Heart right ventricle (tissue), 16 donors: ENCODE data around the gene C14orf39. TPM values are rescaled to one million over a fixed set of nuclear protein-coding genes. Genes with fewer than 3 reads are reported as not detected.

Experiments used
- ATAC-seq, 8 donors: fragments of 200-7000 bp; cut with Tn5 transposase; one replicate each; pipeline ENCODE4 v1.9.1; 2020; ENCODE audit warnings: mild to moderate bottlenecking in 8 of 8, moderate library complexity in 8 of 8, moderate number of reproducible peaks in 1 of 8
- DNase-seq, 2 donors: peaks; one replicate each; pipeline ENCODE4 v3.0.0-alpha.2; 2020
- H3K27ac ChIP-seq, 10 donors: fragments of 200-600 bp; sonication (generic) in 2 of 10; one replicate each; pipeline versions ENCODE4 v1.5.0 to v1.8.0; 2020 to 2022; ENCODE audit warnings: mild to moderate bottlenecking in 3 of 10
- H3K27me3 ChIP-seq, 7 donors: fragments of 200-600 bp; one replicate each; pipeline ENCODE4 v1.8.0; 2021 to 2022; ENCODE audit warnings: mild to moderate bottlenecking in 2 of 7
- H3K36me3 ChIP-seq, 9 donors: fragments of 200-600 bp; sonication (generic) in 1 of 9; one replicate each; pipeline versions ENCODE4 v1.5.0 to v1.8.0; 2020 to 2022; ENCODE audit warnings: mild to moderate bottlenecking in 2 of 9
- H3K4me1 ChIP-seq, 9 donors: fragments of 200-600 bp; sonication (generic) in 1 of 9; one replicate each; pipeline versions ENCODE4 v1.5.0 to v1.8.0; 2020 to 2022; ENCODE audit warnings: mild to moderate bottlenecking in 4 of 9
- H3K4me3 ChIP-seq, 10 donors: fragments of 200-600 bp; sonication (generic) in 2 of 10; one replicate each; pipeline versions ENCODE4 v1.5.0 to v1.8.0; 2020 to 2022; ENCODE audit warnings: mild to moderate bottlenecking in 7 of 10, moderate library complexity in 2 of 10
- H3K9me3 ChIP-seq, 11 donors: fragments of 200-600 bp in 10 of 11; sonication (generic) in 2 of 11; one replicate each; pipeline versions ENCODE4 v1.5.0 to v1.8.0; 2013 to 2022; ENCODE audit warnings: mild to moderate bottlenecking in 2 of 11, control low read depth in 1 of 11, moderate library complexity in 1 of 11
- CTCF ChIP-seq, 9 donors: fragments of 200-600 bp; sonication (generic) in 2 of 9; IDR thresholded peaks; one replicate each; pipeline versions ENCODE4 v1.5.0 to v1.8.0; 2021 to 2022; ENCODE audit warnings: antibody characterized with exemption in 9 of 9, mild to moderate bottlenecking in 5 of 9, moderate library complexity in 1 of 9
- WGBS, 2 donors: extraction: QIAGEN DNeasy Blood & Tissue Kit; methylation state at CpG; one replicate each; pipeline ENCODE4 v1.1.7; 2013; ENCODE audit warnings: inconsistent platforms in 1 of 2; 5-methylcytosine and 5-hydroxymethylcytosine counted together
- intact Hi-C, 10 donors: fragments of 100-400 bp; cut with DNase I; formaldehyde crosslinking; loops; one replicate each; pipeline versions ENCODE4 v1.11.1 to v1.14.2; 2022
- polyA plus RNA-seq, 2 donors: library from polyadenylated mRNA; stranded (reverse); fragments of 200-250 nt; gene quantifications; one replicate each; pipeline ENCODE4 v1.2.3, GENCODE V29; 2013
- total RNA-seq, 10 donors: library from RNA; stranded (reverse); fragmentation: NEBNext Ultra II Directional in 3 of 10; extraction: Animal tissue kit (Norgen Biotek cat#: 25700) in 3 of 10; gene quantifications; one replicate each; pipeline versions ENCODE4 v1.2.1 to v1.2.4, GENCODE V29; 2021 to 2023
- donor health status: Arrhythmogenic right ventricular cardiomyopathy.
- donor health status: ischemic (EF 13 %, LVEDD 7.1; RV severe dilation, severe dysfunction).
- donor health status: healthy with polysubstance abuse.
- donor health status: DM: no; HTN: yes; CAD: no.
- donor health status: DM: no; HTN: no; CAD: no.
- donor health status: ischemic (EF 25% LVEDD 6.9; RV normal size, moderate dysfunction).
- donor health status: ischemic (EF 25% LVEDD 5.7; RV mildly dilated, moderate dysfunction).
- donor health status: healthy.
- donor health status: DM: yes; HTN: yes; CAD: no.
- donor health status: Ischemic cardiomyopathy.
- donor health status: ischemic (EF 35%, LVEDD 5.7; RV mildly dilated, moderate dysfunction).
- donor health status: nonischemic (EF 11% LVEDD 7.7; RV severe dilation, severe dysfunction).
- donor health status: DM: yes; HTN: yes; CAD: no.
- donor health status: PGD.
- donor health status: ischemic (EF 29% LVEDD 5.4; RV normal size, mild dysfunction).
- donor health status: nonischemic (EF 23%, LVEDD 6.1; RV moderate dilation, normal function).

The C14orf39 gene
- total and polyA plus RNA-seq, 12 donors: not detected

GRCh38 chr14:60514741-60515491 is 29.1 kb upstream of the C14orf39 start:
- H3K36me3 ChIP-seq: no peaks in the 10 kb centered on the region
- 1 to 2% methylated on average over 74 to 79 of the region's 79 CpGs for WGBS, 2 donors
- intact Hi-C loops: no loop called here
- ATAC-seq: peak in 2 of 8 donors; percentile 45 to 55
- H3K4me1 ChIP-seq: peaks cover 0 to 32% (median 25%) of the 10 kb centered on the region in 9 donors
- TF ChIP-seq CTCF (IDR thresholded peaks at IDR 0.05): peak in 6 of 9 donors; percentile 21 to 47 (median 23)
- peak in 1 of 2 donors; percentile 14 for DNase-seq
- H3K27ac ChIP-seq: no peak overlapping the region
- H3K4me3 ChIP-seq: peak overlapping the region; percentile 6 to 46 (median 36)
- H3K9me3 ChIP-seq: peaks cover 0 to 10% (median 0%) of the 10 kb centered on the region in 11 donors
- H3K27me3 ChIP-seq: peaks cover 37 to 96% (median 94%) of the 10 kb centered on the region in 7 donors

- H3K4me1 ChIP-seq: peaks cover 0 to 38% (median 30%) of the 10 kb centered on the region in 9 donors
- peak overlapping the region; percentile 6 to 46 (median 36) for H3K4me3 ChIP-seq
- H3K9me3 ChIP-seq: peaks cover 0 to 10% (median 0%) of the 10 kb centered on the region in 11 donors
- WGBS, 2 donors: 3 to 4% methylated on average over 10 of the region's 10 CpGs
- H3K27me3 ChIP-seq: peaks cover 40 to 100% (median 97%) of the 10 kb centered on the region in 7 donors
- no peak for TF ChIP-seq CTCF (IDR thresholded peaks at IDR 0.05)
- H3K36me3 ChIP-seq: no peaks in the 10 kb centered on the region
- intact Hi-C loops: no loop called here
- no peak for DNase-seq
- H3K27ac ChIP-seq: no peak overlapping the region
- no peak for ATAC-seq
These were observed 28.5 kb upstream of the C14orf39 start for GRCh38 chr14:60514378-60514740.

GRCh38 chr14:60512973-60513571 is 27.2 kb upstream of the C14orf39 start:
- H3K4me3 ChIP-seq: no peak overlapping the region

More at GRCh38 chr14:60512973-60513571, 27.2 kb upstream of the C14orf39 start:
- TF ChIP-seq CTCF (IDR thresholded peaks at IDR 0.05): no peak
- ATAC-seq (no peak), DNase-seq (no peak)
- Histone ChIP-seq H3K36me3 (no peaks in the 10 kb centered on the region), H3K27ac (no peak overlapping the region), H3K9me3 (peaks cover 0 to 10% (median 0%) of the 10 kb centered on the region in 11 donors), H3K27me3 (peaks cover 51 to 100% (median 100%) of the 10 kb centered on the region in 7 donors), H3K4me1 (peaks cover 0 to 50% (median 39%) of the 10 kb centered on the region in 9 donors)
- intact Hi-C loops: no loop called here
- 2 to 6% methylated on average over 7 of the region's 7 CpGs for WGBS, 2 donors
